Activated CD4-positive, alpha-beta T cell treated with anti-CD3 and anti-CD28 coated beads, Interleukin-10, Interleukin-2, amounts not matched to agents 100 ng/mL and 50 ng/mL, durations not matched to agents 16 hours and 8 hours (primary cell): ENCODE measurements around the gene MLXIP.

Source experiments
- DNase-seq: peaks from one replicate; pipeline ENCODE4 v3.0.0-alpha.2; 2020

MLXIP gene

DNA sequence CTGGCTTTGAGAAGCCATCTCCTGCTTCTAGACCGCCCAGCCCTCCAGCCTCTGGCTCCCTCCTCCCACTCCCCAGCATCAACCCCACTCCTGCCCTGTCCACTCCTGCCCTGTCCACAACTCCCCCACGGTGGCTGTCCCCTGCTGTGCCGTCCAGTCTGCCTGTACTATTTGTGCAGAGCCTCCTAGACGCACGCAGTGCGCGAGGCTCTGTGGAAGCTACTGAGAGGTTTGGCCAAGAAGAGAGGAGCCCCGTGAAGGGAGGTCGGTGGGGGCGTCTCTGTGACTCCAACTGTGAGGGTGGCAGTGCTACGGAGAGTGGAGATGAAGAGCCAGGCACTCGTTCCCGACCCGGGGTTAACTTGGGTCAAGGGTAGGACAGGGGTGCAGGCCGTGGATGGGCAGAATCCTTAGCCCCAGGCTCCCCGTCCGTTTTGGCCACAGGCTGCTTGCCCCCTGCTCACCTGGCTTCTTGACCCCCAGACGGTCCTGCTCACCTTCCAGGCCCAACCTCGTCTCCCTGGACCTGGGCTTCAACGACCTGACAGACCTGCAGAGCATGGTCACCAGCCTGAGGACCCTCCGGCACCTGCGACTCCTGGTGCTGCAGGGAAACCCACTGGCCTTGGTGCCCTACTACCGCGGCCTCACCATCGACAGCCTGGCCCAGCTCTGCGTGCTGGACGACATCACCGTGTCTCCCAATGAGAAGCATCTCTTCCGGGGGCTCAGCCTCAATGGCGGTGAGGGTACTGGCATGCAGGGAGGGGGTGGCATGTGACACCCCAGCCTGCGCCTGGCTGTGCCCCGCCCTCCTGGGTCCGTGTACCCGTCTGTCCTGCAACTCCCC lies 111.3 kb downstream of the MLXIP start:
- DNase-seq: no peak

- DNase-seq: peak; percentile 82
Measured at GRCh38 chr12:122190842-122191668, 112.5 kb downstream of the MLXIP start.

DNA sequence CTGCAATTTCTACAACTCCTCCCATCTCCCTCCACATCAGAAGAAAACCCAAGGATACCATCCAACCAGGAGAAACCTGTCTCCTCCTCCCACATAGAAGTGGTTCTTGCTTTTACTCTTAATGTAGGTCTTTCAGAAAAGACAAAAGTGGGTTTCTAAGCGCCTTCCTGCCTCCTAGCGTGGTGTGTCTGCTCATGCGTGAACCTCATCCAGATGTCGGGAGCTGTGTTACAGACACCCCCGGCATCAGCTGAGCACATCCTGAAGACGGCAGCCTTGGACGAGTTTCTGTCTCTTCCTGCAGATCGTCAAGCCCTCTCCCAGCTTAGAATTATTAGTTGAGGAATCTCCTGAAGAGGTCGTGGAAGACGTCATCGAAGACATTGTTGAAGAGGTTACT lies 113.9 kb downstream of the MLXIP start:
- DNase-seq: no peak

DNA sequence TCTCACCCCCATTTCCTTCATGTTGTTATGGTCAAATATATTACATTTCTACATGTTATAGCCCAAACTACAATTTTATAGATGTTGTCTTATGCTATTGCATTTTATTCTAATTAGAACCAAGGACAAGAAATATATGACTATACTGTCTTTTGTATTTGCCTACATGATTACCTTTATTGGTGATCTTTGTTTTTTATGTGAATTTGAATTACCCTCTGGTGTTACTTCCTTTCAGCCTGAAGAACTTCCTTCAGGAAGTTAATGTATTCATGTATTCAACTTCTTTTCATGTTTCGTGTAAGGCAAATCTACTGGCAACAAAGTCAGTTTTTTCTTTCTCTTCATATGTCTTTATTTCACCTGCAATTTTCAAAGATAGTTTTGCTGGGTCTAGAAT lies 116.2 kb downstream of the MLXIP start:
- DNase-seq: no peak

DNA sequence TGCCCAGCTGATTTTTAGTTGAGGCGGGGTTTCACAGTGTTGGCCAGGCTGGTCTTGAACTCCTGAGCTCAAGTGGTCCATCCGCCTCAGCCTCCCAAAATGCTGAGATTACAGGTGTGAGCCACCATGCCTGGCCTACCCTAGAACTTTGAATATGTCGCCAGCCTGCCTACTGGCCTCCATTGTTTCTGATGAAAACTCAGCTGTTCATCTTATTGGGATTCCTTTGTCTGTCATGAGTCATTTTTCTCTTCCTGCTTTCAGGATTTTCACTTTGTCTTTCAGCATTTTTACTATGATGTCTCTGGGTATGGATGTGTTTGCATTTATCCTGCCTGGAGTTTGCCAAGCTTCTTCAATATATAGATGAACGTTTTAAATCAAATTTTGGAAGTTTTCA lies 116.8 kb downstream of the MLXIP start:
- no peak for DNase-seq
